ENCODE measurements around the gene GSTM5. TPM values are rescaled to one million over a fixed set of nuclear protein-coding genes. Genes with fewer than 3 reads are reported as not detected.

Gene GSTM5
- total RNA-seq, 6 experiments from 2014 or later, result 4.3 to 7.1 (median 5.5) TPM

- DNase-seq, result no peak
- Mint-ChIP-seq H3K27ac (no peak overlapping the region), H3K9me3 (no peaks in the 10 kb centered on the region), H3K4me3 (no peak overlapping the region), H3K4me1 (ENCODE audit: low read depth) (peaks cover 8% of the 10 kb centered on the region), H3K27me3 (ENCODE audit: insufficient read depth) (peaks cover 17% of the 10 kb centered on the region), H3K36me3 (ENCODE audit: low read depth) (no peaks in the 10 kb centered on the region)
- TF ChIP-seq CTCF (IDR thresholded peaks at IDR 0.05), result no peak
Measured at GRCh38 chr1:109756848-109757521, 44.9 kb downstream of the GSTM5 start.

- H3K4me3 Mint-ChIP-seq, result no peak overlapping the region
- no peaks in the 10 kb centered on the region for H3K9me3 Mint-ChIP-seq
- H3K27ac Mint-ChIP-seq, result no peak overlapping the region
- H3K4me1 Mint-ChIP-seq (ENCODE audit: low read depth), result peaks cover 16% of the 10 kb centered on the region
- no peaks in the 10 kb centered on the region for H3K36me3 Mint-ChIP-seq (ENCODE audit: low read depth)
- peaks cover 8% of the 10 kb centered on the region for H3K27me3 Mint-ChIP-seq (ENCODE audit: insufficient read depth)
- TF ChIP-seq CTCF (IDR thresholded peaks at IDR 0.05), result no peak
- no peak for DNase-seq
Measured at GRCh38 chr1:109757936-109758786, 46.1 kb downstream of the GSTM5 start.

GRCh38 chr1:109759513-109760334 is 47.7 kb downstream of the GSTM5 start:
- Mint-ChIP-seq H3K4me1 (ENCODE audit: low read depth) (peaks cover 8% of the 10 kb centered on the region), H3K9me3 (no peaks in the 10 kb centered on the region), H3K27ac (no peak overlapping the region), H3K4me3 (no peak overlapping the region), H3K27me3 (ENCODE audit: insufficient read depth) (peaks cover 6% of the 10 kb centered on the region), H3K36me3 (ENCODE audit: low read depth) (no peaks in the 10 kb centered on the region)
- no peak for TF ChIP-seq CTCF (IDR thresholded peaks at IDR 0.05)
- DNase-seq, result no peak

GRCh38 chr1:109760581-109761226 is 48.7 kb downstream of the GSTM5 start:
- H3K36me3 Mint-ChIP-seq (ENCODE audit: low read depth), result no peaks in the 10 kb centered on the region
- H3K9me3 Mint-ChIP-seq, result no peaks in the 10 kb centered on the region
- TF ChIP-seq CTCF (IDR thresholded peaks at IDR 0.05), result no peak

More at GRCh38 chr1:109760581-109761226, 48.7 kb downstream of the GSTM5 start:
- Mint-ChIP-seq H3K27ac (no peak overlapping the region), H3K4me3 (no peak overlapping the region), H3K27me3 (ENCODE audit: insufficient read depth) (peaks cover 4% of the 10 kb centered on the region), H3K4me1 (ENCODE audit: low read depth) (peaks cover 8% of the 10 kb centered on the region)
- DNase-seq, result no peak
